OCI-LY7 (cell line): ENCODE measurements around the gene ATP2C1.

Experiments
- CTCF ChIP-seq: fragments of 200-600 bp; sonication (generic); conservative IDR thresholded peaks from 2 replicates; pipeline ENCODE4 v1.5.1; 2014; ENCODE audit warnings: mild to moderate bottlenecking, antibody characterized with exemption, low read length, moderate library complexity, mixed read lengths
- EZH2phosphoT487 ChIP-seq: fragments of 200-600 bp; sonication (generic); IDR thresholded peaks from 2 replicates; pipeline ENCODE4 v1.6.1; 2018; ENCODE audit warnings: low read depth, borderline replicate concordance, mild to moderate bottlenecking, mixed run types, antibody characterized with exemption, low read length, moderate library complexity, mixed read lengths

- TF ChIP-seq EZH2phosphoT487 = no peak
- TF ChIP-seq CTCF = no peak
Observed at GRCh38 chr3:130961458-130961857, 67.6 kb downstream of the ATP2C1 start.
